SK-N-SH (cell line): ENCODE data around the gene FEZF2. TPM values are rescaled to one million over a fixed set of nuclear protein-coding genes. Genes with fewer than 3 reads are reported as not detected.

Experiments
- CTCF ChIA-PET: fragments of 300-600, 350-600 bp; formaldehyde crosslinking; extraction: SDS; loops from one replicate; lab custom pipeline; 2021; lab: Yijun Ruan, JAX
- POLR2A ChIA-PET: fragments of 350-600 bp; sonication (Branson Sonifier 250); formaldehyde crosslinking; extraction: SDS; loops from one replicate; lab custom pipeline; 2020; ENCODE audit warnings: antibody characterized with exemption, inconsistent platforms; lab: Yijun Ruan, JAX
- DNase-seq: peaks from one replicate; pipeline ENCODE4 v3.0.0; 2012
- H2AFZ ChIP-seq: fragments of 200-600 bp; sonication (generic); 2 replicates; pipeline ENCODE4 v1.8.1; 2016; ENCODE audit warnings: antibody characterized with exemption, mild to moderate bottlenecking, low read depth
- H3F3A ChIP-seq: fragments of 200-600 bp; sonication (generic); replicated peaks from 2 replicates; pipeline ENCODE3; 2016; ENCODE audit warnings: antibody characterized with exemption, mild to moderate bottlenecking; ENCODE audit not compliant: insufficient read depth
- H3K27ac ChIP-seq, 2 experiments: fragments of 200-500 bp in 1 of 2; fragments of 200-600 bp in 1 of 2; sonication (Bioruptor generic) in 1 of 2; sonication (generic), shearing (Covaris generic) in 1 of 2; 2 replicates each; pipeline versions ENCODE4 v1.5.1 to v1.6.1; 2014 to 2016; ENCODE audit warnings: low read depth in 2 of 2, inconsistent platforms in 1 of 2, low read length in 1 of 2, mild to moderate bottlenecking in 1 of 2, mixed read lengths in 1 of 2
- H3K27me3 ChIP-seq: fragments of 200-600 bp; sonication (generic), shearing (Covaris generic); 2 replicates; pipeline ENCODE4 v1.6.1; 2016; ENCODE audit warnings: mixed run types; ENCODE audit not compliant: insufficient read depth
- H3K36me3 ChIP-seq, 2 experiments: fragments of 200-500 bp in 1 of 2; fragments of 200-600 bp in 1 of 2; sonication (Bioruptor generic) in 1 of 2; sonication (generic) in 1 of 2; replicated peaks in 1 of 2; 2 replicates each; pipeline versions ENCODE3 to v1.5.1; 2014 to 2016; ENCODE audit warnings: low read length in 1 of 2, mild to moderate bottlenecking in 1 of 2; ENCODE audit not compliant: insufficient read depth in 2 of 2, control insufficient read depth in 1 of 2
- H3K4me1 ChIP-seq, 2 experiments: fragments of 200-500 bp in 1 of 2; fragments of 200-600 bp in 1 of 2; sonication (Bioruptor generic) in 1 of 2; sonication (generic), shearing (Covaris generic) in 1 of 2; 2 replicates each; pipeline versions ENCODE4 v1.5.1 to v1.6.1; 2014 to 2016; ENCODE audit warnings: low read depth in 1 of 2, low read length in 1 of 2, mixed run types in 1 of 2; ENCODE audit not compliant: insufficient read depth in 2 of 2, control insufficient read depth in 1 of 2
- H3K4me2 ChIP-seq: fragments of 200-600 bp; sonication (generic), shearing (Covaris generic); 2 replicates; pipeline ENCODE4 v1.6.1; 2017; ENCODE audit warnings: mixed run types
- H3K4me3 ChIP-seq, 2 experiments: fragments of 200-500 bp in 1 of 2; fragments of 200-600 bp in 1 of 2; sonication (Bioruptor generic) in 1 of 2; sonication (generic), shearing (Covaris generic) in 1 of 2; 2 replicates each; pipeline versions ENCODE4 v1.5.1 to v1.8.1; 2014 to 2016; ENCODE audit warnings: low read depth in 2 of 2, inconsistent platforms in 1 of 2, low read length in 1 of 2, mild to moderate bottlenecking in 1 of 2, mixed read lengths in 1 of 2, moderate library complexity in 1 of 2
- H3K79me2 ChIP-seq: fragments of 200-600 bp; sonication (generic); 2 replicates; pipeline ENCODE4 v1.8.1; 2017; ENCODE audit warnings: mild to moderate bottlenecking; ENCODE audit not compliant: insufficient read depth
- H3K9ac ChIP-seq: fragments of 200-600 bp; sonication (generic); 2 replicates; pipeline ENCODE4 v1.6.1; 2017; ENCODE audit warnings: mixed run types
- H3K9me2 ChIP-seq: fragments of 200-600 bp; sonication (generic); 2 replicates; pipeline ENCODE4 v1.6.1; 2017; ENCODE audit warnings: mixed run types
- H3K9me3 ChIP-seq: fragments of 200-600 bp; sonication (generic); 2 replicates; pipeline ENCODE4 v1.6.1; 2017; ENCODE audit warnings: mixed run types, mild to moderate bottlenecking, moderate library complexity
- H4K20me1 ChIP-seq: fragments of 200-600 bp; sonication (generic); 2 replicates; pipeline ENCODE4 v1.6.1; 2017; ENCODE audit warnings: mild to moderate bottlenecking, mixed run types; ENCODE audit not compliant: insufficient read depth
- EP300 ChIP-seq, 2 experiments: IDR thresholded peaks; 2 replicates each; pipeline versions ENCODE4 v1.4.0 to v1.6.1; 2012; ENCODE audit warnings: borderline replicate concordance in 1 of 2, low read depth in 1 of 2, low read length in 1 of 2
- FOXM1 ChIP-seq: IDR thresholded peaks from 2 replicates; pipeline ENCODE4 v1.4.0; 2012; ENCODE audit warnings: low read depth, mild to moderate bottlenecking
- GATA2 ChIP-seq: sonication (generic); formaldehyde crosslinking; IDR thresholded peaks from 2 replicates; pipeline ENCODE4 v1.5.0; 2020; ENCODE audit warnings: mild to moderate bottlenecking, missing genetic modification reagents
- MEF2A ChIP-seq: IDR thresholded peaks from 2 replicates; pipeline ENCODE4 v1.4.0; 2012; ENCODE audit warnings: low read depth, borderline replicate concordance
- NRF1 ChIP-seq: IDR thresholded peaks from 2 replicates; pipeline ENCODE4 v1.6.1; 2012; ENCODE audit warnings: low read depth, mild to moderate bottlenecking, low read length
- RAD21 ChIP-seq: IDR thresholded peaks from 2 replicates; pipeline ENCODE4 v1.6.1; 2012; ENCODE audit warnings: mild to moderate bottlenecking, low read length
- RFX5 ChIP-seq: IDR thresholded peaks from 2 replicates; pipeline ENCODE4 v1.6.1; 2012; ENCODE audit warnings: mild to moderate bottlenecking, improper control_type of control experiment, low read length
- RXRA ChIP-seq: IDR thresholded peaks from 2 replicates; pipeline ENCODE4 v1.4.0; 2012; ENCODE audit warnings: low read depth, mild to moderate bottlenecking, borderline replicate concordance
- TAF1 ChIP-seq: IDR thresholded peaks from 2 replicates; pipeline ENCODE4 v1.6.1; 2012; ENCODE audit warnings: low read depth, mild to moderate bottlenecking, low read length, moderate library complexity, borderline replicate concordance
- TCF12 ChIP-seq: IDR thresholded peaks from 2 replicates; pipeline ENCODE4 v1.4.0; 2012
- TEAD4 ChIP-seq: IDR thresholded peaks from 2 replicates; pipeline ENCODE4 v1.4.0; 2012; ENCODE audit warnings: mild to moderate bottlenecking, borderline replicate concordance; ENCODE audit not compliant: insufficient read depth
- WGBS: methylation state at CpG from one replicate; pipeline ENCODE4 v1.1.6; 2017; ENCODE audit warnings: low lambda C conversion rate; 5-methylcytosine and 5-hydroxymethylcytosine counted together
- polyA plus RNA-seq, 3 experiments: library from polyadenylated mRNA; depleted of rRNA; stranded (reverse); fragments of >200 nt; gene quantifications; 2 replicates each; pipeline ENCODE4 v1.2.3, GENCODE V29; 2012
- TF ChIP-seq, protein P1 (sequence below): IDR thresholded peaks from 2 replicates; pipeline ENCODE4 v1.6.1; 2012; ENCODE audit warnings: mild to moderate bottlenecking, low read depth, low read length, moderate library complexity
- TF ChIP-seq, protein P2 (sequence below): fragments of 150-350 bp; IDR thresholded peaks from 2 replicates; pipeline ENCODE4 v1.6.1; 2017; ENCODE audit warnings: antibody characterized with exemption, low read length, low read depth, borderline replicate concordance

The FEZF2 gene
- polyA plus RNA-seq, 1 of the 3 experiments (the other 2 are of a cell fraction), result not detected

DNA sequence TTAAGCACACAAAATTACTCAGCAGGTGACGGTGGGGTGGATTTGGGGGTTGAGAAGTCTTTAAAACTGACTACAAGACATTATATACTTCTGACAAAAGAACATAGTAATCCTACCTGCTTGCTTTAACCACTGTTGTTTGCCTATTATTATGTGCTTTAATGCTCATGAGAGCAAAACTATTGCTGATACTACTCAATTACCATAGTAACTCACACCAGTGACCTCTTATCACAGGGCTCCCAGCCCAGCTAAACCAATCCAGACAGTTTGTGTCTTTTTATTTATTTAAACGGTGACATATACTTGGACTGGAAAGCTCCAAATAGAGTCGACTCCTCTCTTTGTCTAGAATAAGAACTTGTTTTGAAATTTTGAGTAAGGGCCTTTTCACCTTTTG, 42.8 kb upstream of the FEZF2 start (continued):
- TF ChIP-seq, protein P1, sequence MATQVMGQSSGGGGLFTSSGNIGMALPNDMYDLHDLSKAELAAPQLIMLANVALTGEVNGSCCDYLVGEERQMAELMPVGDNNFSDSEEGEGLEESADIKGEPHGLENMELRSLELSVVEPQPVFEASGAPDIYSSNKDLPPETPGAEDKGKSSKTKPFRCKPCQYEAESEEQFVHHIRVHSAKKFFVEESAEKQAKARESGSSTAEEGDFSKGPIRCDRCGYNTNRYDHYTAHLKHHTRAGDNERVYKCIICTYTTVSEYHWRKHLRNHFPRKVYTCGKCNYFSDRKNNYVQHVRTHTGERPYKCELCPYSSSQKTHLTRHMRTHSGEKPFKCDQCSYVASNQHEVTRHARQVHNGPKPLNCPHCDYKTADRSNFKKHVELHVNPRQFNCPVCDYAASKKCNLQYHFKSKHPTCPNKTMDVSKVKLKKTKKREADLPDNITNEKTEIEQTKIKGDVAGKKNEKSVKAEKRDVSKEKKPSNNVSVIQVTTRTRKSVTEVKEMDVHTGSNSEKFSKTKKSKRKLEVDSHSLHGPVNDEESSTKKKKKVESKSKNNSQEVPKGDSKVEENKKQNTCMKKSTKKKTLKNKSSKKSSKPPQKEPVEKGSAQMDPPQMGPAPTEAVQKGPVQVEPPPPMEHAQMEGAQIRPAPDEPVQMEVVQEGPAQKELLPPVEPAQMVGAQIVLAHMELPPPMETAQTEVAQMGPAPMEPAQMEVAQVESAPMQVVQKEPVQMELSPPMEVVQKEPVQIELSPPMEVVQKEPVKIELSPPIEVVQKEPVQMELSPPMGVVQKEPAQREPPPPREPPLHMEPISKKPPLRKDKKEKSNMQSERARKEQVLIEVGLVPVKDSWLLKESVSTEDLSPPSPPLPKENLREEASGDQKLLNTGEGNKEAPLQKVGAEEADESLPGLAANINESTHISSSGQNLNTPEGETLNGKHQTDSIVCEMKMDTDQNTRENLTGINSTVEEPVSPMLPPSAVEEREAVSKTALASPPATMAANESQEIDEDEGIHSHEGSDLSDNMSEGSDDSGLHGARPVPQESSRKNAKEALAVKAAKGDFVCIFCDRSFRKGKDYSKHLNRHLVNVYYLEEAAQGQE, result no peak
- TF ChIP-seq GATA2 (CRISPR knock-in tag) (no peak), RAD21 (no peak), FOXM1 (no peak)

DNA sequence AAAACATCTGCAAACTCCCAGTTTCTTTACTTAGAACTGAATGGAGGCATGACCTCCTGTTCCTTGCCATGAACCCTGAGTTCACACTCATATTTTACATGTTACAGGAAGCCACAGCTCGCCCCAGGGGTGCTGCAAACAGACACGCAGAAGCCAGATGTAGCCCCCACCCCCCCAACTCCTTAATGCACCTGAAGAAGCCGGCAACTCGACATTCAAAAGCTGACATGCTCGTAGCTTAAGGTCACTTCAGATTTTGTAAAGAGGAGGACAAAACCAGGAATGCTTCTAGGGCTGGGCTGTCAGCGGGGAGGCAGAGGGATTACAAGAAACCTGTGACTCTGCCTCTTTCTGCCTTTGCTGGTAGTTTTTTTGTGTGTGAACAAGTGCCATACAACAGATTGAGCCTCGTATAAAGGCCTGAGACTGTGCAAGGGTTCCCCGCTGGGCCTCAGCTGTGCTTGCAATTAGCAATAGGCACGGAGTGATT, 42.0 kb upstream of the FEZF2 start:
- H3K4me2 ChIP-seq, result no peak overlapping the region
- DNase-seq, result no peak
- H3K79me2 ChIP-seq, result no peaks in the 10 kb centered on the region; the same call in 1 of the 2 replicates
- H3K4me1 ChIP-seq, result no peaks in the 10 kb centered on the region; a peak in 1 of 4 replicates
- no peaks in the 10 kb centered on the region for H3K36me3 ChIP-seq
- H4K20me1 ChIP-seq, result no peaks in the 10 kb centered on the region
- CTCF ChIA-PET, result interaction anchor here (0.5 kb wide), 1 partner anchor 16 kb away, joined by 3 read pairs; no protein-coding TSS in a partner anchor
- H3K4me3 ChIP-seq, result no peak overlapping the region
- no peak overlapping the region for H3K9ac ChIP-seq
- H2AFZ ChIP-seq, result no peak overlapping the region
- POLR2A ChIA-PET, result no interaction called here
- H3K27ac ChIP-seq, result no peak overlapping the region
- WGBS, result 65% methylated on average over 9 of the region's 9 CpGs
- H3K9me3 ChIP-seq, result no peaks in the 10 kb centered on the region
- no peaks in the 10 kb centered on the region for H3K9me2 ChIP-seq
- no peak for TF ChIP-seq RXRA
- TF ChIP-seq RFX5, result no peak
- TF ChIP-seq, protein P1, result no peak
- TF ChIP-seq MEF2A, result no peak
- TF ChIP-seq, protein P2, sequence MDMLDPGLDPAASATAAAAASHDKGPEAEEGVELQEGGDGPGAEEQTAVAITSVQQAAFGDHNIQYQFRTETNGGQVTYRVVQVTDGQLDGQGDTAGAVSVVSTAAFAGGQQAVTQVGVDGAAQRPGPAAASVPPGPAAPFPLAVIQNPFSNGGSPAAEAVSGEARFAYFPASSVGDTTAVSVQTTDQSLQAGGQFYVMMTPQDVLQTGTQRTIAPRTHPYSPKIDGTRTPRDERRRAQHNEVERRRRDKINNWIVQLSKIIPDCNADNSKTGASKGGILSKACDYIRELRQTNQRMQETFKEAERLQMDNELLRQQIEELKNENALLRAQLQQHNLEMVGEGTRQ, result no peak
- no peak for TF ChIP-seq GATA2 (CRISPR knock-in tag)
- no peak for TF ChIP-seq TAF1
- TF ChIP-seq NRF1, result no peak
- no peak for TF ChIP-seq TEAD4
- TF ChIP-seq EP300 (IDR thresholded peaks at IDR 0.05; ENCODE audit: borderline replicate concordance in 1 of 2, low read depth in 1 of 2, low read length in 1 of 2), result no peak
- no peak for TF ChIP-seq TCF12
- H3K27me3 ChIP-seq, result no peaks in the 10 kb centered on the region
- no peaks in the 10 kb centered on the region for H3F3A ChIP-seq
